PFSK-1 (cell line): ENCODE results near the gene HLX.

ENCODE experiments used
- FOXP2 ChIP-seq: optimal IDR thresholded peaks from 2 replicates; pipeline ENCODE3; 2011; ENCODE audit warnings: borderline replicate concordance, control low read depth, inconsistent platforms; ENCODE audit not compliant: insufficient read depth; ENCODE audit errors: extremely low read length, extremely low read depth
- POLR2AphosphoS5 ChIP-seq: IDR thresholded peaks from 2 replicates; pipeline ENCODE4 v1.6.1; 2012; ENCODE audit warnings: low read depth, mild to moderate bottlenecking, control low read depth, low read length, moderate library complexity
- SIN3A ChIP-seq: IDR thresholded peaks from 2 replicates; pipeline ENCODE4 v1.6.1; 2012; ENCODE audit warnings: mild to moderate bottlenecking, low read length, moderate library complexity, borderline replicate concordance; ENCODE audit not compliant: insufficient read depth
- TAF1 ChIP-seq: IDR thresholded peaks from 2 replicates; pipeline ENCODE4 v1.6.1; 2012; ENCODE audit warnings: low read length, control low read depth, borderline replicate concordance; ENCODE audit not compliant: insufficient read depth
- TF ChIP-seq, protein P1 (sequence below), 2 experiments: IDR thresholded peaks; 2 replicates each; pipeline versions ENCODE4 v1.6.1 to v1.8.0; 2011 to 2012; ENCODE audit warnings: low read depth in 2 of 2, low read length in 2 of 2, control low read depth in 1 of 2, inconsistent platforms in 1 of 2, mild to moderate bottlenecking in 1 of 2, moderate library complexity in 1 of 2; ENCODE audit not compliant: insufficient read depth in 1 of 2

HLX gene

DNA sequence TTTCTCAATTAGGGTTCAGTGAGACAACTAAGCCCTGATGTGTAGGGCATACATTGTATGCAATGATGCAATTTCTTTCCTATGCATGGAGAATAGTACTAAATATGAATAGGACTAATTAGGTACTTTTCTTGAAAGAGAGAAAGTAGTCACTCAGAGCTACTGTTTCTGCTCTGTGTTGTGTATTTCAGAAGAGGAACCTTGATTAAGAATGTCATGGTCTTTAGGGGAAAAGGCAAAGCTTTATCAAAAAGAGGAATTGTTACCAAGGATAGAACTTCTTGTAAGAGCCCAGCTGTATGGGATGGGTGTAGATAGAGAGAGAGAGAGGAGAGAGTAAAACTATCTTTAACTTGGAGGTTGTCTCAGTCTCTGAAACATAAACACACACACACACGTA lies 49.1 kb downstream of the HLX start:
- no peak for TF ChIP-seq TAF1
- no peak for TF ChIP-seq SIN3A
- TF ChIP-seq, protein P1, sequence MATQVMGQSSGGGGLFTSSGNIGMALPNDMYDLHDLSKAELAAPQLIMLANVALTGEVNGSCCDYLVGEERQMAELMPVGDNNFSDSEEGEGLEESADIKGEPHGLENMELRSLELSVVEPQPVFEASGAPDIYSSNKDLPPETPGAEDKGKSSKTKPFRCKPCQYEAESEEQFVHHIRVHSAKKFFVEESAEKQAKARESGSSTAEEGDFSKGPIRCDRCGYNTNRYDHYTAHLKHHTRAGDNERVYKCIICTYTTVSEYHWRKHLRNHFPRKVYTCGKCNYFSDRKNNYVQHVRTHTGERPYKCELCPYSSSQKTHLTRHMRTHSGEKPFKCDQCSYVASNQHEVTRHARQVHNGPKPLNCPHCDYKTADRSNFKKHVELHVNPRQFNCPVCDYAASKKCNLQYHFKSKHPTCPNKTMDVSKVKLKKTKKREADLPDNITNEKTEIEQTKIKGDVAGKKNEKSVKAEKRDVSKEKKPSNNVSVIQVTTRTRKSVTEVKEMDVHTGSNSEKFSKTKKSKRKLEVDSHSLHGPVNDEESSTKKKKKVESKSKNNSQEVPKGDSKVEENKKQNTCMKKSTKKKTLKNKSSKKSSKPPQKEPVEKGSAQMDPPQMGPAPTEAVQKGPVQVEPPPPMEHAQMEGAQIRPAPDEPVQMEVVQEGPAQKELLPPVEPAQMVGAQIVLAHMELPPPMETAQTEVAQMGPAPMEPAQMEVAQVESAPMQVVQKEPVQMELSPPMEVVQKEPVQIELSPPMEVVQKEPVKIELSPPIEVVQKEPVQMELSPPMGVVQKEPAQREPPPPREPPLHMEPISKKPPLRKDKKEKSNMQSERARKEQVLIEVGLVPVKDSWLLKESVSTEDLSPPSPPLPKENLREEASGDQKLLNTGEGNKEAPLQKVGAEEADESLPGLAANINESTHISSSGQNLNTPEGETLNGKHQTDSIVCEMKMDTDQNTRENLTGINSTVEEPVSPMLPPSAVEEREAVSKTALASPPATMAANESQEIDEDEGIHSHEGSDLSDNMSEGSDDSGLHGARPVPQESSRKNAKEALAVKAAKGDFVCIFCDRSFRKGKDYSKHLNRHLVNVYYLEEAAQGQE (IDR thresholded peaks at IDR 0.05; ENCODE audit: insufficient read depth in 1 of 2, low read depth in 2 of 2, low read length in 2 of 2), result no peak
- TF ChIP-seq FOXP2, result no peak
- no peak for TF ChIP-seq POLR2AphosphoS5

DNA sequence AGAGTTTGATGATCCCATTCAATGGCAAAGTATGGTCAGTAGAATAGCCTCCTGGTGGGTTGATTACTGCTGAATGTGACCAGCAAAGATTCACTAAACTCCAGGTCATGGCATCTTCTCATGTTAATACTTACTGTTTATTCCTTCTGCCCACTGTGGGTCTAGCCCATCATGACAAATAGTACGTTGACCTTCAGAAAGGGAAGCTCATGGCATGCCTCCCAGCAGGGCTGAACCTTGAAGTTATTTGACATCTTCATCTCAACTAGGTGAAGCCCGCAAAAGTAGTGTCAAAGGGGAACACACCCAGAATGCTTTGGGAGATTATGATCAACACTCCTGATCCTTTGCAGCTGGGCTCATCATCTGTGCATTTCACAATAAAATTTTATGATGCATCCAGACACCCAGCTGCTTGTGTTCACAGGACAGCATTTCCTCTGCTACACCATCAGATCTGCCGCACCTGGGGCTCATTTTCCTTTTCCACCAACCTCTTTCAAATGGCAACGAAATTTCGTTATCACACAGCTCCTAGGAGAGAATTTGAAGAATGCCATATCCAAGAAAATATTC lies 49.6 kb downstream of the HLX start:
- no peak for TF ChIP-seq FOXP2
- no peak for TF ChIP-seq POLR2AphosphoS5
- TF ChIP-seq TAF1, result no peak

DNA sequence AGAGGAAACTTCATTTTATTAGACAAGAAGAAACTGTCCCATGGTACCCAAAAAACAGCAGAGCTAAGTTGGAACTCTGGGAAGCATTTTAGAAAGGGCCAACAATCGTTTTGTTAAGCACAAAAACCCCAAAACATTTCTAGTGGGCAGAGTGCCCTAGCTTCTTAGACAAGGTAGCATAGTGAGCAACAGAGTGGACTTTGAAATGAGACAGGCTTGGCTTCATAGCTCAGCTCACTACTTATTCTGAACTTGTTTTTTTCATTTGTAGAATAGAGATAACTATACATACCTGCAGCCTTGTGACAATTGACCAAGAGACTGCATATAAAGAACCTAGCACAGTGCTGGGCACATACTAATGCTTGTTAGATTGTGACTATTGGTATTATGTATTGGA lies 50.1 kb downstream of the HLX start:
- no peak for TF ChIP-seq FOXP2
- TF ChIP-seq TAF1, result no peak
- TF ChIP-seq, protein P1 (IDR thresholded peaks at IDR 0.05; ENCODE audit: insufficient read depth in 1 of 2, low read depth in 2 of 2, low read length in 2 of 2), result no peak
- no peak for TF ChIP-seq SIN3A
- no peak for TF ChIP-seq POLR2AphosphoS5
